Ascending aorta (tissue), 2 donors: Measurements from ENCODE around the gene EPHB2. TPM values are rescaled to one million over a fixed set of nuclear protein-coding genes. Genes with fewer than 3 reads are reported as not detected.

Experiments used
- DNase-seq, 2 donors: peaks; one replicate each; pipeline ENCODE4 v3.0.0-alpha.2; 2019; ENCODE audit warnings: low spot score in 2 of 2
- H3K27ac ChIP-seq, 2 donors: fragments of 200-600 bp; sonication (generic); one replicate each; pipeline ENCODE4 v1.5.1; 2016 to 2017; ENCODE audit warnings: mild to moderate bottlenecking in 1 of 2
- H3K27me3 ChIP-seq: fragments of 200-600 bp; sonication (generic); one replicate; pipeline ENCODE4 v1.5.1; 2017
- H3K36me3 ChIP-seq, 2 donors: fragments of 200-600 bp; sonication (generic); one replicate each; pipeline ENCODE4 v1.5.1; 2016
- H3K4me1 ChIP-seq, 2 donors: fragments of 200-600 bp; sonication (generic); one replicate each; pipeline ENCODE4 v1.5.1; 2016 to 2017; ENCODE audit warnings: mild to moderate bottlenecking in 1 of 2
- H3K4me3 ChIP-seq, 2 donors: fragments of 200-600 bp; sonication (generic); one replicate each; pipeline ENCODE4 v1.5.1; 2016 to 2017; ENCODE audit warnings: mild to moderate bottlenecking in 1 of 2
- H3K9me3 ChIP-seq, 2 donors: fragments of 200-600 bp; sonication (generic); one replicate each; pipeline ENCODE4 v1.5.1; 2016
- intact Hi-C: fragments of 100-400 bp; cut with DNase I; formaldehyde crosslinking; loops from one replicate; pipeline ENCODE4 v1.15.1; 2023
- total RNA-seq: library from RNA; depleted of rRNA; stranded (reverse); fragments of >200 nt; gene quantifications from one replicate; pipeline ENCODE4 v1.1.0, GENCODE V29; 2016
- TF ChIP-seq, protein P1 (sequence below), 3 experiments: fragments of 200-600 bp in 2 of 3; fragments of 450-650 bp in 1 of 3; sonication (generic) in 2 of 3; IDR thresholded peaks; one replicate each; pipeline ENCODE4 v1.5.1; 2016 to 2019; ENCODE audit warnings: antibody characterized with exemption in 3 of 3, mild to moderate bottlenecking in 1 of 3, moderate library complexity in 1 of 3

The EPHB2 gene
- total RNA-seq, 1 donor from 2014 or later = 3.2 TPM

DNA sequence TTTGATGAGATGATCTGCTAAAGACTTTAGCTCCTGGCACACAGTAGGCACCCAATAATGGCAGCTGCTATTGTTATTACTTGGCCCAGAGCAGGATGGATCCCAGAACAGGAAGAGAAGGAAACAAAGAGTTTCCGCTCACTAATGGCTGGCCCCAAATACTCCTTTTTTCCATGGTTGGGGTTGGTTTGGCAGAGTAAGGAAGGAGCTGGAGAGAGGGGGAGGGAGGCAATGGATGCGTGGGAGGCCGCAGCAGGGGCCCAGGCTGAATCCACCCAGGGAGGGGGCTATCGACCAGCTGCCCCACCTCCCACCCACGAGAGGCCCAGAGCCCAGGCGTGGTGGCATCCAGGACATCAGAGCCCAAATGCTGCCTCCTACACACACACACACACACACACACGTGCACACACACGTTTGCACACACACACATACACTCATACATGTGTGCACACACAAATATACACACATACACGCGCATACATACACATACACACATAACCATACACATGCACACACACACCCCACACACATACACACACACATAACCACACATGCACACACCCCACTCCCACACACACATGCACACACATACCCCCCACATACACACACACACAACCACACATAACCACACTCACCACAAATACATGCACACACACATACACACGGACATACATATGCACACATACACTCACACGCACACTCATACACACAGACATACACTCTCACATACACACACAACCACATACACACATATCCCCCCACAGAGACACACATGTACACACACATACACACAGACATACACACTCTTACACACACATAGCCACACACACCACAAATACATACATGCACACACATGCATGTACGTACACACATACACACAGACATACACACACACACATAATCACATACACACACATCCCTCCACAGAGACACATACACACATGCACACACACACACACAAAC lies 32.4 kb upstream of the EPHB2 start:
- no peak overlapping the region for H3K27ac ChIP-seq
- H3K4me1 ChIP-seq = no peaks in the 10 kb centered on the region
- no peak overlapping the region for H3K4me3 ChIP-seq
- intact Hi-C loops = no loop called here
- TF ChIP-seq, protein P1, sequence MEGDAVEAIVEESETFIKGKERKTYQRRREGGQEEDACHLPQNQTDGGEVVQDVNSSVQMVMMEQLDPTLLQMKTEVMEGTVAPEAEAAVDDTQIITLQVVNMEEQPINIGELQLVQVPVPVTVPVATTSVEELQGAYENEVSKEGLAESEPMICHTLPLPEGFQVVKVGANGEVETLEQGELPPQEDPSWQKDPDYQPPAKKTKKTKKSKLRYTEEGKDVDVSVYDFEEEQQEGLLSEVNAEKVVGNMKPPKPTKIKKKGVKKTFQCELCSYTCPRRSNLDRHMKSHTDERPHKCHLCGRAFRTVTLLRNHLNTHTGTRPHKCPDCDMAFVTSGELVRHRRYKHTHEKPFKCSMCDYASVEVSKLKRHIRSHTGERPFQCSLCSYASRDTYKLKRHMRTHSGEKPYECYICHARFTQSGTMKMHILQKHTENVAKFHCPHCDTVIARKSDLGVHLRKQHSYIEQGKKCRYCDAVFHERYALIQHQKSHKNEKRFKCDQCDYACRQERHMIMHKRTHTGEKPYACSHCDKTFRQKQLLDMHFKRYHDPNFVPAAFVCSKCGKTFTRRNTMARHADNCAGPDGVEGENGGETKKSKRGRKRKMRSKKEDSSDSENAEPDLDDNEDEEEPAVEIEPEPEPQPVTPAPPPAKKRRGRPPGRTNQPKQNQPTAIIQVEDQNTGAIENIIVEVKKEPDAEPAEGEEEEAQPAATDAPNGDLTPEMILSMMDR (IDR thresholded peaks at IDR 0.05) = no peak
- H3K27me3 ChIP-seq = no peaks in the 10 kb centered on the region
- H3K9me3 ChIP-seq = no peaks in the 10 kb centered on the region
- no peak for DNase-seq
- H3K36me3 ChIP-seq = no peaks in the 10 kb centered on the region

DNA sequence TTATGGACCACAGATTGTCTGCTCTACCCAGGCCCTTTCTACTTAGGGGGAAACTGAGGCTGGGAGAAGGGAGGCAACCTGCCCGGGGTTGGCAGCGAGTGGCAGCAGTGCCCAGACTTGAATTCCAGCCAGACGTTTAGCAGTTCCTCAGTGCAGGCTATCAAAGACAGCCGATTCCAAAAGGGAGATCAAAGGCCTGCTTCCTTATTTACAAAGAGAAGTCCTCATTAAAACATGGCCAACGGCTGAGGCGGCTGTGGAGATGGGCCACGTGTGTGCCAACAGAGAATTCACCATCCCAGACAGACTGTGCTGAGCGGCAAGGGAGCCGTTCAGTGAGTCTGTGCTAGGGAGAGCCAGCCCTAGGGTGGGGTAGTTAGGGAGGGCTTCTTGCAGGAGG lies 29.9 kb upstream of the EPHB2 start:
- H3K4me1 ChIP-seq = no peaks in the 10 kb centered on the region
- H3K27ac ChIP-seq = no peak overlapping the region
- intact Hi-C loops = no loop called here
- H3K9me3 ChIP-seq = no peaks in the 10 kb centered on the region
- no peaks in the 10 kb centered on the region for H3K36me3 ChIP-seq
- H3K27me3 ChIP-seq = no peaks in the 10 kb centered on the region
- no peak for DNase-seq
- H3K4me3 ChIP-seq = no peak overlapping the region
- TF ChIP-seq, protein P1 (IDR thresholded peaks at IDR 0.05) = no peak

DNA sequence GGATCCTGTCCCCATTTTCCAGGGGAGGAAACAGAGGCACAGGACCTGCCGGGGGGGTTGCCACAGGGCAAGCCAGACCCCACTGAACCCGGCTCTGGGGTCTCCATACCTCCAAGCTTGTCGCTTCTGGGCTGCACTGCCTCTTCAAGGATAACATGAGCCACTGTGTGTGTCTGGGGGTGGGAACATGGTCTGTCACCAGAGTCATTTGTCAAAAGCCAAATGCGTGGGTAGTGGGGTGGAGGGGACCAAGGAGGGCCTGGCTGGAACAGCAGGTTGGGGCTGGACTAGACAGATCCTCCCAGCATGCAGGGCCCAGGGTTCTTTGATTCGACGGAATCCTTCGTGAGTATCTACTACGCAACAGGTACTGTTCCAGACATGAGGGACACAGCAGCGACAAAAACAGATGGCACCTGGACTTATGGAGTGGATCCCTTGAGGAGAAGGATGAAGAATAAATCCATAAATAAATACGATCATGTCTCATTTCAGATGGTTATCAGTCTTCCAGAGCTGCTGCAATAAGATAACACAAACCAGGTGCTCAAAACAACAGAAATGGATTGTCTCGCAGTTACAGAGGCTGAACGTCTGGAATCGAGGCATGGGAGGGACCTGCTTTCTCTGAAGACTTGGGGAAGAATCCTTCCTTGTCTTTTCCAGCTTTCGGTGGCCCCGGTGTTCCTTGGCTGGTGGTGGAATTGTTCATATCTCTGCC lies 28.9 kb upstream of the EPHB2 start:
- H3K4me1 ChIP-seq = no peaks in the 10 kb centered on the region
- no peak overlapping the region for H3K4me3 ChIP-seq
- intact Hi-C loops = no loop called here
- no peaks in the 10 kb centered on the region for H3K9me3 ChIP-seq
- TF ChIP-seq, protein P1 (IDR thresholded peaks at IDR 0.05) = no peak
- H3K27ac ChIP-seq = no peak overlapping the region
- no peak for DNase-seq
- no peaks in the 10 kb centered on the region for H3K36me3 ChIP-seq
- H3K27me3 ChIP-seq = no peaks in the 10 kb centered on the region

DNA sequence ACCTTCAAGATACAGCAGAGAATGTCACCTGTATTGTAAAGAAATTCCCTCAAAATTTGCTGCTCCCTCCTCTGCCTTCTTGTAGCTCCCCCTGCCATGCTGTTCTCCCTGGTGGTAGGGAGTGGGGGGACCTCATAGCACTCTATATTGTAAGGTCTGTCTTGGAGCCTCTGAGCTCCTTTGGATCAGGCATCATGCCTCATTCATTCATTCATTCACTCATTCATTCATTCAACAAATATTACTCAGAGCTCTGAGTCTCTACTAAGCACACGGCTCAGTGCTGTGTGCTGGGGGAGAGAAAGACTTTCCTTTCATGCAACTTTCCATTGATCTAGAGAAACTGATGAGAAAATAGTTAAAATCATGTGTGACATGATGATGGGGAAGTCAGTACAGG lies 27.1 kb upstream of the EPHB2 start:
- Histone ChIP-seq H3K9me3 (no peaks in the 10 kb centered on the region), H3K4me1 (no peaks in the 10 kb centered on the region), H3K27me3 (no peaks in the 10 kb centered on the region), H3K27ac (no peak overlapping the region), H3K4me3 (no peak overlapping the region), H3K36me3 (no peaks in the 10 kb centered on the region)
- TF ChIP-seq, protein P1 (IDR thresholded peaks at IDR 0.05) = no peak
- no peak for DNase-seq
- intact Hi-C loops = no loop called here

DNA sequence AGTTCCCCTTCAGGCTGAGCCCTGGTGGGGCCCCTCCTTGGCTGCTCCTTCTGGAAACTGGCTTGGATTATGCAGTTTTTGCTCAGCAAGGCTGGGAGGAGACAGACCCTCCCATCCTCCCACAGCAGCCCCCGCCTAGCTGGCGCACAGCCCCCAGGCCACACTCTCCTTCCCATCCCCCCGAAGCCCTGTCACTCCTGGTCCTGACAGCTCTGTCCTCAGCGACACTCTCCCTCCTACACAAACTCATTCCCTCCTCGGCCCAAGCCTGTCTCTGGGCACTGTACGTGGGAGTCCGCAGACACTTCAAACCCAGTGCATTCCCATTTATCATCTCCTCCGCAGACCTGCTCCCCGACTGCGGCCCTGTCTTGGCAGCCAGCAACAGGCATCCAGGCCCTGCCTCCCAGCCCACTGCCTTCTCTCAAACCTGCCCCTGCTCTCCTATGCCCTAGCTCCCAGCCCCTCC lies 25.0 kb upstream of the EPHB2 start:
- H3K27me3 ChIP-seq = no peaks in the 10 kb centered on the region
- intact Hi-C loops = no loop called here
- no peaks in the 10 kb centered on the region for H3K36me3 ChIP-seq
- no peak for DNase-seq
- no peak overlapping the region for H3K4me3 ChIP-seq
- no peak overlapping the region for H3K27ac ChIP-seq
- H3K9me3 ChIP-seq = no peaks in the 10 kb centered on the region
- TF ChIP-seq, protein P1 (IDR thresholded peaks at IDR 0.05) = no peak
- no peaks in the 10 kb centered on the region for H3K4me1 ChIP-seq
